Heart left ventricle (tissue), 13 donors: ENCODE results near the gene VWC2L.

ENCODE experiments used
- CTCF ChIP-seq, 12 donors: fragments of 200-600 bp; sonication (generic) in 4 of 12; IDR thresholded peaks; one replicate each; pipeline versions ENCODE4 v1.5.0 to v1.8.0; 2018 to 2022; ENCODE audit warnings: antibody characterized with exemption in 12 of 12, mild to moderate bottlenecking in 5 of 12
- POLR2A ChIP-seq, 2 donors: fragments of 450-650 bp; IDR thresholded peaks; one replicate each; pipeline ENCODE4 v1.6.1; 2017; ENCODE audit warnings: antibody characterized with exemption in 2 of 2, mild to moderate bottlenecking in 2 of 2, moderate library complexity in 2 of 2
- donor health status: ischemic (EF 13 %, LVEDD 7.1; RV severe dilation, severe dysfunction).
- donor health status: DM: no; HTN: yes; CAD: no.
- donor health status: DM: no; HTN: no; CAD: no.
- donor health status: ischemic (EF 25% LVEDD 6.9; RV normal size, moderate dysfunction).
- donor health status: ischemic (EF 25% LVEDD 5.7; RV mildly dilated, moderate dysfunction).
- donor health status: ischemic (EF 35%, LVEDD 5.7; RV mildly dilated, moderate dysfunction).
- donor health status: nonischemic (EF 11% LVEDD 7.7; RV severe dilation, severe dysfunction).
- donor health status: DM: yes; HTN: yes; CAD: no.
- donor health status: PGD.
- donor health status: ischemic (EF 29% LVEDD 5.4; RV normal size, mild dysfunction).
- donor health status: nonischemic (EF 23%, LVEDD 6.1; RV moderate dilation, normal function).

GRCh38 chr2:214542866-214543265 lies 132.0 kb downstream of the VWC2L start:
- TF ChIP-seq CTCF (IDR thresholded peaks at IDR 0.05) (no peak), POLR2A (IDR thresholded peaks at IDR 0.05) (no peak)
